Measurements from ENCODE around the gene FCF1.

DNA sequence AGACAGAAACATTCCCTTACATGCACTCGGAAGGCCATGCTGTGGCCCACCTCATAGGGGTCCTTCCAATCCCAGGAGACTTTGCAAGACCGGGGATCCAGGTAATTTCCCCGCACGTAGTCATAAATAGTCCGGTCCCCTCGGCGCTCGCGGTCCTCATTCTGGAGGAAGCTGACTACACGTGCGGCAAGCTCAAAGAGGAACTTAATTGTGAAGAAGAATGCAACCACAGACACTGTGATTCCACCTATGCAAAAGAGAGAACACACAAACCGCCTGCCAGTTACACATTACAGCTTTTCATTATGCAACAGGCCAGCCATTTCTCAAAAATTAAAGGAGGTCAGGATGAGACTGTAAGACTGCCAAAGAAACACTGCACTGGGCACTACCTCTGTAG lies 28.5 kb upstream of the FCF1 start:
- no peak for TF ChIP-seq ZNF263 (CRISPR knock-in tag; IDR thresholded peaks at IDR 0.05; ENCODE audit: low read depth)
- TF ChIP-seq ZNF232 (CRISPR knock-in tag; IDR thresholded peaks at IDR 0.05): no peak
- TF ChIP-seq, protein P1, sequence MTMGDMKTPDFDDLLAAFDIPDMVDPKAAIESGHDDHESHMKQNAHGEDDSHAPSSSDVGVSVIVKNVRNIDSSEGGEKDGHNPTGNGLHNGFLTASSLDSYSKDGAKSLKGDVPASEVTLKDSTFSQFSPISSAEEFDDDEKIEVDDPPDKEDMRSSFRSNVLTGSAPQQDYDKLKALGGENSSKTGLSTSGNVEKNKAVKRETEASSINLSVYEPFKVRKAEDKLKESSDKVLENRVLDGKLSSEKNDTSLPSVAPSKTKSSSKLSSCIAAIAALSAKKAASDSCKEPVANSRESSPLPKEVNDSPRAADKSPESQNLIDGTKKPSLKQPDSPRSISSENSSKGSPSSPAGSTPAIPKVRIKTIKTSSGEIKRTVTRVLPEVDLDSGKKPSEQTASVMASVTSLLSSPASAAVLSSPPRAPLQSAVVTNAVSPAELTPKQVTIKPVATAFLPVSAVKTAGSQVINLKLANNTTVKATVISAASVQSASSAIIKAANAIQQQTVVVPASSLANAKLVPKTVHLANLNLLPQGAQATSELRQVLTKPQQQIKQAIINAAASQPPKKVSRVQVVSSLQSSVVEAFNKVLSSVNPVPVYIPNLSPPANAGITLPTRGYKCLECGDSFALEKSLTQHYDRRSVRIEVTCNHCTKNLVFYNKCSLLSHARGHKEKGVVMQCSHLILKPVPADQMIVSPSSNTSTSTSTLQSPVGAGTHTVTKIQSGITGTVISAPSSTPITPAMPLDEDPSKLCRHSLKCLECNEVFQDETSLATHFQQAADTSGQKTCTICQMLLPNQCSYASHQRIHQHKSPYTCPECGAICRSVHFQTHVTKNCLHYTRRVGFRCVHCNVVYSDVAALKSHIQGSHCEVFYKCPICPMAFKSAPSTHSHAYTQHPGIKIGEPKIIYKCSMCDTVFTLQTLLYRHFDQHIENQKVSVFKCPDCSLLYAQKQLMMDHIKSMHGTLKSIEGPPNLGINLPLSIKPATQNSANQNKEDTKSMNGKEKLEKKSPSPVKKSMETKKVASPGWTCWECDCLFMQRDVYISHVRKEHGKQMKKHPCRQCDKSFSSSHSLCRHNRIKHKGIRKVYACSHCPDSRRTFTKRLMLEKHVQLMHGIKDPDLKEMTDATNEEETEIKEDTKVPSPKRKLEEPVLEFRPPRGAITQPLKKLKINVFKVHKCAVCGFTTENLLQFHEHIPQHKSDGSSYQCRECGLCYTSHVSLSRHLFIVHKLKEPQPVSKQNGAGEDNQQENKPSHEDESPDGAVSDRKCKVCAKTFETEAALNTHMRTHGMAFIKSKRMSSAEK (CRISPR knock-in tag; IDR thresholded peaks at IDR 0.05; ENCODE audit: borderline replicate concordance): no peak
- TF ChIP-seq, protein P2, sequence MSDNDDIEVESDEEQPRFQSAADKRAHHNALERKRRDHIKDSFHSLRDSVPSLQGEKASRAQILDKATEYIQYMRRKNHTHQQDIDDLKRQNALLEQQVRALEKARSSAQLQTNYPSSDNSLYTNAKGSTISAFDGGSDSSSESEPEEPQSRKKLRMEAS (CRISPR knock-in tag; IDR thresholded peaks at IDR 0.05): no peak
- TF ChIP-seq, protein P3, sequence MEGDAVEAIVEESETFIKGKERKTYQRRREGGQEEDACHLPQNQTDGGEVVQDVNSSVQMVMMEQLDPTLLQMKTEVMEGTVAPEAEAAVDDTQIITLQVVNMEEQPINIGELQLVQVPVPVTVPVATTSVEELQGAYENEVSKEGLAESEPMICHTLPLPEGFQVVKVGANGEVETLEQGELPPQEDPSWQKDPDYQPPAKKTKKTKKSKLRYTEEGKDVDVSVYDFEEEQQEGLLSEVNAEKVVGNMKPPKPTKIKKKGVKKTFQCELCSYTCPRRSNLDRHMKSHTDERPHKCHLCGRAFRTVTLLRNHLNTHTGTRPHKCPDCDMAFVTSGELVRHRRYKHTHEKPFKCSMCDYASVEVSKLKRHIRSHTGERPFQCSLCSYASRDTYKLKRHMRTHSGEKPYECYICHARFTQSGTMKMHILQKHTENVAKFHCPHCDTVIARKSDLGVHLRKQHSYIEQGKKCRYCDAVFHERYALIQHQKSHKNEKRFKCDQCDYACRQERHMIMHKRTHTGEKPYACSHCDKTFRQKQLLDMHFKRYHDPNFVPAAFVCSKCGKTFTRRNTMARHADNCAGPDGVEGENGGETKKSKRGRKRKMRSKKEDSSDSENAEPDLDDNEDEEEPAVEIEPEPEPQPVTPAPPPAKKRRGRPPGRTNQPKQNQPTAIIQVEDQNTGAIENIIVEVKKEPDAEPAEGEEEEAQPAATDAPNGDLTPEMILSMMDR (IDR thresholded peaks at IDR 0.05): no peak
- TF ChIP-seq, protein P4, sequence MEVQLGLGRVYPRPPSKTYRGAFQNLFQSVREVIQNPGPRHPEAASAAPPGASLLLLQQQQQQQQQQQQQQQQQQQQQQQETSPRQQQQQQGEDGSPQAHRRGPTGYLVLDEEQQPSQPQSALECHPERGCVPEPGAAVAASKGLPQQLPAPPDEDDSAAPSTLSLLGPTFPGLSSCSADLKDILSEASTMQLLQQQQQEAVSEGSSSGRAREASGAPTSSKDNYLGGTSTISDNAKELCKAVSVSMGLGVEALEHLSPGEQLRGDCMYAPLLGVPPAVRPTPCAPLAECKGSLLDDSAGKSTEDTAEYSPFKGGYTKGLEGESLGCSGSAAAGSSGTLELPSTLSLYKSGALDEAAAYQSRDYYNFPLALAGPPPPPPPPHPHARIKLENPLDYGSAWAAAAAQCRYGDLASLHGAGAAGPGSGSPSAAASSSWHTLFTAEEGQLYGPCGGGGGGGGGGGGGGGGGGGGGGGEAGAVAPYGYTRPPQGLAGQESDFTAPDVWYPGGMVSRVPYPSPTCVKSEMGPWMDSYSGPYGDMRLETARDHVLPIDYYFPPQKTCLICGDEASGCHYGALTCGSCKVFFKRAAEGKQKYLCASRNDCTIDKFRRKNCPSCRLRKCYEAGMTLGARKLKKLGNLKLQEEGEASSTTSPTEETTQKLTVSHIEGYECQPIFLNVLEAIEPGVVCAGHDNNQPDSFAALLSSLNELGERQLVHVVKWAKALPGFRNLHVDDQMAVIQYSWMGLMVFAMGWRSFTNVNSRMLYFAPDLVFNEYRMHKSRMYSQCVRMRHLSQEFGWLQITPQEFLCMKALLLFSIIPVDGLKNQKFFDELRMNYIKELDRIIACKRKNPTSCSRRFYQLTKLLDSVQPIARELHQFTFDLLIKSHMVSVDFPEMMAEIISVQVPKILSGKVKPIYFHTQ (CRISPR knock-in tag; IDR thresholded peaks at IDR 0.05): no peak
- TF ChIP-seq, protein P5, sequence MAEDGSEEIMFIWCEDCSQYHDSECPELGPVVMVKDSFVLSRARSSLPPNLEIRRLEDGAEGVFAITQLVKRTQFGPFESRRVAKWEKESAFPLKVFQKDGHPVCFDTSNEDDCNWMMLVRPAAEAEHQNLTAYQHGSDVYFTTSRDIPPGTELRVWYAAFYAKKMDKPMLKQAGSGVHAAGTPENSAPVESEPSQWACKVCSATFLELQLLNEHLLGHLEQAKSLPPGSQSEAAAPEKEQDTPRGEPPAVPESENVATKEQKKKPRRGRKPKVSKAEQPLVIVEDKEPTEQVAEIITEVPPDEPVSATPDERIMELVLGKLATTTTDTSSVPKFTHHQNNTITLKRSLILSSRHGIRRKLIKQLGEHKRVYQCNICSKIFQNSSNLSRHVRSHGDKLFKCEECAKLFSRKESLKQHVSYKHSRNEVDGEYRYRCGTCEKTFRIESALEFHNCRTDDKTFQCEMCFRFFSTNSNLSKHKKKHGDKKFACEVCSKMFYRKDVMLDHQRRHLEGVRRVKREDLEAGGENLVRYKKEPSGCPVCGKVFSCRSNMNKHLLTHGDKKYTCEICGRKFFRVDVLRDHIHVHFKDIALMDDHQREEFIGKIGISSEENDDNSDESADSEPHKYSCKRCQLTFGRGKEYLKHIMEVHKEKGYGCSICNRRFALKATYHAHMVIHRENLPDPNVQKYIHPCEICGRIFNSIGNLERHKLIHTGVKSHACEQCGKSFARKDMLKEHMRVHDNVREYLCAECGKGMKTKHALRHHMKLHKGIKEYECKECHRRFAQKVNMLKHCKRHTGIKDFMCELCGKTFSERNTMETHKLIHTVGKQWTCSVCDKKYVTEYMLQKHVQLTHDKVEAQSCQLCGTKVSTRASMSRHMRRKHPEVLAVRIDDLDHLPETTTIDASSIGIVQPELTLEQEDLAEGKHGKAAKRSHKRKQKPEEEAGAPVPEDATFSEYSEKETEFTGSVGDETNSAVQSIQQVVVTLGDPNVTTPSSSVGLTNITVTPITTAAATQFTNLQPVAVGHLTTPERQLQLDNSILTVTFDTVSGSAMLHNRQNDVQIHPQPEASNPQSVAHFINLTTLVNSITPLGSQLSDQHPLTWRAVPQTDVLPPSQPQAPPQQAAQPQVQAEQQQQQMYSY (CRISPR knock-in tag; IDR thresholded peaks at IDR 0.05): no peak
- TF ChIP-seq, protein P6, sequence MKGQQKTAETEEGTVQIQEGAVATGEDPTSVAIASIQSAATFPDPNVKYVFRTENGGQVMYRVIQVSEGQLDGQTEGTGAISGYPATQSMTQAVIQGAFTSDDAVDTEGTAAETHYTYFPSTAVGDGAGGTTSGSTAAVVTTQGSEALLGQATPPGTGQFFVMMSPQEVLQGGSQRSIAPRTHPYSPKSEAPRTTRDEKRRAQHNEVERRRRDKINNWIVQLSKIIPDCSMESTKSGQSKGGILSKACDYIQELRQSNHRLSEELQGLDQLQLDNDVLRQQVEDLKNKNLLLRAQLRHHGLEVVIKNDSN (CRISPR knock-in tag; IDR thresholded peaks at IDR 0.05): no peak
- TF ChIP-seq, protein P7, sequence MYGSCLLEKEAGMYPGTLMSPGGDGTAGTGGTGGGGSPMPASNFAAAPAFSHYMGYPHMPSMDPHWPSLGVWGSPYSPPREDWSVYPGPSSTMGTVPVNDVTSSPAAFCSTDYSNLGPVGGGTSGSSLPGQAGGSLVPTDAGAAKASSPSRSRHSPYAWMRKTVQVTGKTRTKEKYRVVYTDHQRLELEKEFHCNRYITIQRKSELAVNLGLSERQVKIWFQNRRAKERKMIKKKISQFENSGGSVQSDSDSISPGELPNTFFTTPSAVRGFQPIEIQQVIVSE (CRISPR knock-in tag; IDR thresholded peaks at IDR 0.05; ENCODE audit: borderline replicate concordance): no peak
- no peak for TF ChIP-seq NR2C2 (CRISPR knock-in tag; IDR thresholded peaks at IDR 0.05)
- no peak for TF ChIP-seq CREB1 (CRISPR knock-in tag; IDR thresholded peaks at IDR 0.05)
- TF ChIP-seq, protein P8, sequence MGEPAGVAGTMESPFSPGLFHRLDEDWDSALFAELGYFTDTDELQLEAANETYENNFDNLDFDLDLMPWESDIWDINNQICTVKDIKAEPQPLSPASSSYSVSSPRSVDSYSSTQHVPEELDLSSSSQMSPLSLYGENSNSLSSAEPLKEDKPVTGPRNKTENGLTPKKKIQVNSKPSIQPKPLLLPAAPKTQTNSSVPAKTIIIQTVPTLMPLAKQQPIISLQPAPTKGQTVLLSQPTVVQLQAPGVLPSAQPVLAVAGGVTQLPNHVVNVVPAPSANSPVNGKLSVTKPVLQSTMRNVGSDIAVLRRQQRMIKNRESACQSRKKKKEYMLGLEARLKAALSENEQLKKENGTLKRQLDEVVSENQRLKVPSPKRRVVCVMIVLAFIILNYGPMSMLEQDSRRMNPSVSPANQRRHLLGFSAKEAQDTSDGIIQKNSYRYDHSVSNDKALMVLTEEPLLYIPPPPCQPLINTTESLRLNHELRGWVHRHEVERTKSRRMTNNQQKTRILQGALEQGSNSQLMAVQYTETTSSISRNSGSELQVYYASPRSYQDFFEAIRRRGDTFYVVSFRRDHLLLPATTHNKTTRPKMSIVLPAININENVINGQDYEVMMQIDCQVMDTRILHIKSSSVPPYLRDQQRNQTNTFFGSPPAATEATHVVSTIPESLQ (CRISPR knock-in tag; IDR thresholded peaks at IDR 0.05): no peak
- no peak for TF ChIP-seq TP53 (CRISPR knock-in tag; IDR thresholded peaks at IDR 0.05)
